GM06990 (cell line): ENCODE results near the gene ABHD1.

ENCODE experiments used
- DNase-seq: peaks from one replicate; pipeline ENCODE4 v3.0.0-alpha.2; 2011; ENCODE audit not compliant: insufficient read length; ENCODE audit errors: extremely low read depth
- H3K27me3 ChIP-seq: replicated peaks from 2 replicates; pipeline ENCODE4 v1.6.0; 2011; ENCODE audit warnings: low read length; ENCODE audit not compliant: control insufficient read depth, insufficient read depth
- H3K36me3 ChIP-seq: 2 replicates; pipeline ENCODE4 v1.5.1; 2011; ENCODE audit warnings: low read length; ENCODE audit not compliant: control insufficient read depth, insufficient read depth
- H3K4me3 ChIP-seq: replicated peaks from 2 replicates; pipeline ENCODE4 v1.5.1; 2011; ENCODE audit warnings: low read depth, mild to moderate bottlenecking, control low read depth, low read length
- CTCF ChIP-seq: IDR thresholded peaks from 2 replicates; pipeline ENCODE4 v1.5.1; 2011; ENCODE audit warnings: low read length, control low read depth, mild to moderate bottlenecking, inconsistent platforms; ENCODE audit not compliant: insufficient read depth, poor library complexity, severe bottlenecking

The ABHD1 gene

GRCh38 chr2:27096748-27097297 is 26.8 kb upstream of the ABHD1 start:
- no peaks in the 10 kb centered on the region for H3K36me3 ChIP-seq

GRCh38 chr2:27097341-27097740 is 26.3 kb upstream of the ABHD1 start:
- H3K4me3 ChIP-seq: no peak overlapping the region
- no peaks in the 10 kb centered on the region for H3K27me3 ChIP-seq
- H3K36me3 ChIP-seq: no peaks in the 10 kb centered on the region
- TF ChIP-seq CTCF: no peak
- DNase-seq: no peak

More at GRCh38 chr2:27096748-27097297, 26.8 kb upstream of the ABHD1 start:
- no peak for DNase-seq
- TF ChIP-seq CTCF: no peak
- Histone ChIP-seq H3K4me3 (no peak overlapping the region), H3K27me3 (no peaks in the 10 kb centered on the region)

- H3K36me3 ChIP-seq: no peaks in the 10 kb centered on the region
- TF ChIP-seq CTCF: no peak
- no peak for DNase-seq
- no peaks in the 10 kb centered on the region for H3K27me3 ChIP-seq
- H3K4me3 ChIP-seq: no peak overlapping the region
Observed at GRCh38 chr2:27099334-27099955, 24.2 kb upstream of the ABHD1 start.

- H3K27me3 ChIP-seq: no peaks in the 10 kb centered on the region
- H3K36me3 ChIP-seq: no peaks in the 10 kb centered on the region
- H3K4me3 ChIP-seq: no peak overlapping the region
- no peak for DNase-seq
- no peak for TF ChIP-seq CTCF
Observed at GRCh38 chr2:27100036-27100435, 23.6 kb upstream of the ABHD1 start.

- no peaks in the 10 kb centered on the region for H3K27me3 ChIP-seq
- H3K4me3 ChIP-seq: no peak overlapping the region
- no peak for DNase-seq
- no peaks in the 10 kb centered on the region for H3K36me3 ChIP-seq
- TF ChIP-seq CTCF: no peak
Observed at GRCh38 chr2:27102329-27102728, 21.3 kb upstream of the ABHD1 start.
